Measurements from ENCODE around the gene GAREM1. TPM values are rescaled to one million over a fixed set of nuclear protein-coding genes. Genes with fewer than 3 reads are reported as not detected.

GAREM1 gene
- total and polyA plus RNA-seq, 2 of the 8 experiments (the other 6 are each of a cell fraction or from before 2014, with no cell fraction given): 3.6 to 9.2 TPM

GRCh38 chr18:32297579-32298170 is 173.0 kb downstream of the GAREM1 start (continued):
- TF ChIP-seq BRCA1 (IDR thresholded peaks at IDR 0.05; ENCODE audit: low read depth, low read length) (no peak), TAF1 (IDR thresholded peaks at IDR 0.05; ENCODE audit: low read depth, low read length) (no peak), SAP30 (IDR thresholded peaks at IDR 0.05; ENCODE audit: insufficient read depth, insufficient replicate concordance, low read length) (no peak), POU5F1 (IDR thresholded peaks at IDR 0.05; ENCODE audit: low read depth, low read length) (no peak), BACH1 (IDR thresholded peaks at IDR 0.05; ENCODE audit: low read length) (no peak), JUND (IDR thresholded peaks at IDR 0.05; ENCODE audit: low read length) (no peak)

Data from H1 (cell line).